Transverse colon (tissue), 4 donors: ENCODE data around the gene MINDY3. TPM values are rescaled to one million over a fixed set of nuclear protein-coding genes. Genes with fewer than 3 reads are reported as not detected.

Source experiments
- DNase-seq: peaks from one replicate; pipeline ENCODE4 v3.0.0-alpha.2; 2019
- H3K27ac ChIP-seq, 4 donors: fragments of 200-600 bp; sonication (generic); 2 replicates each; pipeline ENCODE4 v1.5.1; 2016 to 2018; ENCODE audit warnings: inconsistent platforms in 4 of 4
- H3K27me3 ChIP-seq: fragments of 200-600 bp; sonication (generic); 2 replicates; pipeline ENCODE4 v1.5.1; 2017; ENCODE audit warnings: inconsistent platforms
- H3K36me3 ChIP-seq, 4 donors: fragments of 200-600 bp; sonication (generic); 2 replicates each; pipeline ENCODE4 v1.5.1; 2017 to 2019; ENCODE audit warnings: inconsistent platforms in 4 of 4
- H3K4me1 ChIP-seq, 4 donors: fragments of 200-600 bp; sonication (generic); 2 replicates each; pipeline ENCODE4 v1.5.1; 2017 to 2020; ENCODE audit warnings: inconsistent platforms in 4 of 4
- H3K4me3 ChIP-seq, 4 donors: fragments of 200-600 bp; sonication (generic); 1 replicate in 1 of 4; 2 replicates in 3 of 4; pipeline versions ENCODE4 v1.5.1 to v1.6.1; 2017 to 2019; ENCODE audit warnings: inconsistent platforms in 4 of 4
- H3K9me3 ChIP-seq, 2 donors: fragments of 200-600 bp; sonication (generic); 2 replicates each; pipeline ENCODE4 v1.5.1; 2017 to 2019; ENCODE audit warnings: inconsistent platforms in 2 of 2
- CTCF ChIP-seq, 5 experiments: fragments of 200-600 bp in 3 of 5; fragments of 450-650 bp in 2 of 5; sonication (generic) in 3 of 5; IDR thresholded peaks; 1 replicate in 2 of 5; 2 replicates in 3 of 5; pipeline ENCODE4 v1.5.1; 2016 to 2017; ENCODE audit warnings: antibody characterized with exemption in 5 of 5, inconsistent platforms in 3 of 5, mild to moderate bottlenecking in 2 of 5, moderate library complexity in 1 of 5
- EP300 ChIP-seq: sonication (generic); formaldehyde crosslinking; IDR thresholded peaks from one replicate; pipeline ENCODE4 v1.6.1; 2017; ENCODE audit warnings: antibody characterized with exemption, low read depth
- POLR2A ChIP-seq: fragments of 450-650 bp; IDR thresholded peaks from one replicate; pipeline ENCODE4 v1.6.1; 2016; ENCODE audit warnings: antibody characterized with exemption, mild to moderate bottlenecking, moderate library complexity
- POLR2AphosphoS5 ChIP-seq, 3 donors: sonication (generic); formaldehyde crosslinking; IDR thresholded peaks; one replicate each; pipeline ENCODE4 v1.6.1; 2016; ENCODE audit warnings: antibody characterized with exemption in 3 of 3
- WGBS, 2 donors: methylation state at CpG; one replicate each; pipeline ENCODE4 v1.1.5; 2018; ENCODE audit warnings: low coverage in 1 of 2; 5-methylcytosine and 5-hydroxymethylcytosine counted together
- in situ Hi-C, 4 donors: fragments of 200-750 bp; cut with MboI; loops; one replicate each; pipeline versions ENCODE4 v1.15.0 to v1.15.1; 2017; ENCODE audit warnings: low sequenced_read_pairs in 3 of 4, low pct_ligation_motif_present in 1 of 4, low pct_unique_long_range_greater_than_20kb in 1 of 4
- intact Hi-C: fragments of 100-400 bp; cut with DNase I; formaldehyde crosslinking; loops from one replicate; pipeline ENCODE4 v1.15.1; 2023; ENCODE audit warnings: low total_unique reads
- total RNA-seq, 4 donors: library from RNA; depleted of rRNA; stranded (reverse); fragments of >200 nt; gene quantifications; one replicate each; pipeline ENCODE4 v1.1.0, GENCODE V29; 2016

MINDY3 gene
- total RNA-seq, 4 donors from 2014 or later, result 4.2 to 45.3 (median 31.8) TPM

GRCh38 chr10:15784662-15785300 lies 75.5 kb downstream of the MINDY3 start:
- Histone ChIP-seq H3K27ac (no peak overlapping the region), H3K27me3 (no peaks in the 10 kb centered on the region), H3K4me3 (no peak overlapping the region), H3K36me3 (peaks cover 0 to 9% (median 4%) of the 10 kb centered on the region in 4 donors), H3K9me3 (no peaks in the 10 kb centered on the region), H3K4me1 (peaks cover 0 to 8% (median 0%) of the 10 kb centered on the region in 4 donors)
- intact Hi-C loops, result no loop called here
- WGBS, 2 donors, result 95% methylated on average over 4 to 8 of the region's 8 CpGs
- in situ Hi-C loops, result no loop called here
- TF ChIP-seq POLR2A (no peak), CTCF (IDR thresholded peaks at IDR 0.05) (no peak), EP300 (no peak), POLR2AphosphoS5 (IDR thresholded peaks at IDR 0.05) (no peak)
- no peak for DNase-seq

DNA sequence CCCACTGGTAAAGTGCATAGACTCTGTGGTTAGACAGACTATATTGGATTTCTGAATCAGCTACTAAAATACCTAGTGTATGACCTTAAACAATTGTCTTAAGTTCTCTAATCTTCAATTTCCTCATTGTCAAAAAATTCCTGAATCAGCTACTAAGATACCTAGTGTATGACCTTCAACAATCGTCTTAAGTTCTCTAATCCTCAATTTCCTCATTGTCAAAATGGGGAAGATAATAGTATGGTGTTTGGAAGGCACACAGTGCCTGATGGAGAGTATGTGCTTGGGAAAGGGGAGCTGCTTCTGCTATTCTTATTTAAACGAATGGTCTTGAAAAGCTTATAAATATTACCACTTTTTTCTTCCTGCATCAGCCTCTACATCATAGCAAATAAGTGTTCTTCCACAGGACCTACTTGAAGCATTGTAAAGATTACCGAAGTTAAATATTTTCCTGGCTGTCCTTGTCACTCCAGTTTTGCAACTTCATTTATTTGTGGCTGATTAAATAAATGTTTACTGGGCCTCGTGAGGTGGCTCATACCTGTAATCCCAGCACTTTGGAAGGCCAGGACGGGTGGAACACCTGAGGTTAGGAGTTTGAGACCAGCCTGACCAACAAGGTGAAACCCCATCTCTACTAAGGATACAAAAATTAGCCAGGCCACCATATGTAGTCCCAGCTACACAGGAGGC lies 76.2 kb downstream of the MINDY3 start:
- H3K27ac ChIP-seq, result no peak overlapping the region
- in situ Hi-C loops (no loop called here), intact Hi-C loops (no loop called here)
- no peaks in the 10 kb centered on the region for H3K9me3 ChIP-seq
- no peak overlapping the region for H3K4me3 ChIP-seq
- DNase-seq, result no peak
- H3K27me3 ChIP-seq, result no peaks in the 10 kb centered on the region
- peaks cover 0 to 6% (median 0%) of the 10 kb centered on the region in 4 donors for H3K4me1 ChIP-seq
- WGBS, 2 donors, result 65 to 67% methylated on average over 4 to 5 of the region's 5 CpGs
- TF ChIP-seq EP300, result no peak
- no peak for TF ChIP-seq POLR2A
- TF ChIP-seq CTCF (IDR thresholded peaks at IDR 0.05), result no peak
- no peak for TF ChIP-seq POLR2AphosphoS5 (IDR thresholded peaks at IDR 0.05)
- peaks cover 0 to 9% (median 4%) of the 10 kb centered on the region in 4 donors for H3K36me3 ChIP-seq

GRCh38 chr10:15782851-15783250 lies 77.5 kb downstream of the MINDY3 start:
- TF ChIP-seq POLR2AphosphoS5 (IDR thresholded peaks at IDR 0.05), result no peak
- TF ChIP-seq POLR2A, result no peak
- no peak for TF ChIP-seq CTCF (IDR thresholded peaks at IDR 0.05)
- TF ChIP-seq EP300, result no peak
- 83 to 100% methylated on average over 1 to 4 of the region's 4 CpGs for WGBS, 2 donors
- no peak overlapping the region for H3K4me3 ChIP-seq
- peaks cover 0 to 6% (median 0%) of the 10 kb centered on the region in 4 donors for H3K4me1 ChIP-seq
- no peaks in the 10 kb centered on the region for H3K27me3 ChIP-seq
- intact Hi-C loops, result no loop called here
- no peaks in the 10 kb centered on the region for H3K9me3 ChIP-seq
- no peak overlapping the region for H3K27ac ChIP-seq
- peaks cover 0 to 11% (median 4%) of the 10 kb centered on the region in 4 donors for H3K36me3 ChIP-seq
- in situ Hi-C loops, result no loop called here
- DNase-seq, result no peak

GRCh38 chr10:15781381-15781960 lies 78.8 kb downstream of the MINDY3 start:
- 95% methylated on average over 7 of the region's 7 CpGs for WGBS, 2 donors
- Histone ChIP-seq H3K4me3 (no peak overlapping the region), H3K27ac (no peak overlapping the region), H3K4me1 (peaks cover 0 to 6% (median 0%) of the 10 kb centered on the region in 4 donors), H3K9me3 (no peaks in the 10 kb centered on the region), H3K36me3 (peaks cover 0 to 23% (median 4%) of the 10 kb centered on the region in 4 donors), H3K27me3 (no peaks in the 10 kb centered on the region)
- TF ChIP-seq CTCF (IDR thresholded peaks at IDR 0.05), result no peak
- TF ChIP-seq POLR2A, result no peak
- TF ChIP-seq POLR2AphosphoS5 (IDR thresholded peaks at IDR 0.05), result no peak
- TF ChIP-seq EP300, result no peak
- in situ Hi-C loops, result no loop called here
- no peak for DNase-seq
- intact Hi-C loops, result no loop called here
